Panc1 (cell line): ENCODE measurements around the gene MSH4. TPM values are rescaled to one million over a fixed set of nuclear protein-coding genes. Genes with fewer than 3 reads are reported as not detected.

Source experiments
- ATAC-seq: fragments of 200-7000 bp; cut with Tn5 transposase; 2 replicates; pipeline ENCODE4 v1.9.1; 2020; ENCODE audit warnings: mild to moderate bottlenecking, moderate library complexity
- BruUV-seq: library from RNA; stranded (reverse); fragments of 400-500 nt; replicated peaks from 2 replicates; lab custom pipeline; 2021; lab: Mats Ljungman, UMichigan
- CTCF ChIA-PET: fragments of 300-600 bp; sonication (Branson Sonifier 250); formaldehyde crosslinking; loops from one replicate; lab custom pipeline; 2022; ENCODE audit warnings: antibody characterized with exemption; lab: Charles Lee
- POLR2A ChIA-PET: fragments of 300-600 bp; sonication (Branson Sonifier 250); formaldehyde crosslinking; loops from one replicate; lab custom pipeline; 2022; ENCODE audit warnings: antibody characterized with exemption; lab: Charles Lee
- DNase-seq: peaks from one replicate; pipeline ENCODE4 v3.0.0-alpha.2; 2010; ENCODE audit warnings: low read depth, low spot score
- H3K27ac ChIP-seq: 2 replicates; pipeline ENCODE4 v1.5.1; 2011; ENCODE audit warnings: mild to moderate bottlenecking, low read length, inconsistent platforms
- H3K27me3 ChIP-seq: fragments of 200-500 bp; sonication (Bioruptor generic); 2 replicates; pipeline ENCODE4 v1.6.0; 2014; ENCODE audit warnings: low read length, inconsistent platforms; ENCODE audit not compliant: control insufficient read depth, insufficient read depth
- H3K36me3 ChIP-seq: fragments of 200-500 bp; sonication (Bioruptor generic); 2 replicates; pipeline ENCODE4 v1.5.1; 2014; ENCODE audit warnings: inconsistent platforms, mild to moderate bottlenecking, low read length, moderate library complexity; ENCODE audit not compliant: control insufficient read depth, insufficient read depth
- H3K4me1 ChIP-seq: 2 replicates; pipeline ENCODE4 v1.5.1; 2011; ENCODE audit warnings: inconsistent platforms, mild to moderate bottlenecking, low read length, moderate library complexity; ENCODE audit not compliant: control insufficient read depth, insufficient read depth
- H3K4me3 ChIP-seq, 2 experiments: 2 replicates each; pipeline ENCODE4 v1.5.1; 2011 to 2012; ENCODE audit warnings: low read depth in 2 of 2, low read length in 2 of 2, mild to moderate bottlenecking in 2 of 2, inconsistent platforms in 1 of 2, moderate library complexity in 1 of 2
- H3K9me3 ChIP-seq: fragments of 200-500 bp; sonication (Bioruptor generic); 2 replicates; pipeline ENCODE4 v1.5.1; 2014; ENCODE audit warnings: low read depth, mild to moderate bottlenecking, inconsistent platforms, low read length, moderate library complexity; ENCODE audit not compliant: control insufficient read depth, insufficient read depth
- CTCF ChIP-seq: fragments of 450-650 bp; IDR thresholded peaks from 2 replicates; pipeline ENCODE4 v1.5.1; 2017; ENCODE audit warnings: mild to moderate bottlenecking
- POLR2AphosphoS5 ChIP-seq: IDR thresholded peaks from 2 replicates; pipeline ENCODE4 v1.6.1; 2012; ENCODE audit warnings: mild to moderate bottlenecking, low read depth, low read length, moderate library complexity
- SIN3A ChIP-seq: IDR thresholded peaks from 2 replicates; pipeline ENCODE4 v1.6.1; 2012; ENCODE audit warnings: low read depth, mild to moderate bottlenecking, low read length, moderate library complexity, borderline replicate concordance; ENCODE audit not compliant: insufficient read depth
- TCF7L2 ChIP-seq: IDR thresholded peaks from 2 replicates; pipeline ENCODE4 v1.6.1; 2011; ENCODE audit warnings: mild to moderate bottlenecking, low read depth, low read length, inconsistent platforms
- in situ Hi-C: cut with HindIII; loops from 2 replicates; pipeline ENCODE4 v1.10.0; 2016; ENCODE audit warnings: low sequenced_read_pairs, low pct_unique_long_range_greater_than_20kb
- intact Hi-C: fragments of 100-400 bp; cut with micrococcal nuclease; formaldehyde crosslinking; loops from one replicate; pipeline ENCODE4 v1.10.0; 2022; ENCODE audit not compliant: unreplicated experiment
- total RNA-seq: library from RNA; stranded (reverse); gene quantifications from one replicate; pipeline ENCODE4 v1.2.1, GENCODE V29; 2021; ENCODE audit not compliant: unreplicated experiment
- TF ChIP-seq, protein P1 (sequence below), 2 experiments: IDR thresholded peaks; 2 replicates each; pipeline ENCODE4 v1.6.1; 2011 to 2012; ENCODE audit warnings: low read depth in 2 of 2, control low read depth in 1 of 2, low read length in 1 of 2, mild to moderate bottlenecking in 1 of 2, moderate library complexity in 1 of 2; ENCODE audit not compliant: insufficient read depth in 1 of 2

The MSH4 gene
- total RNA-seq, 1 experiment from 2014 or later = 0.26 TPM

- POLR2A ChIA-PET = no interaction called here
- BruUV-seq = no TSS peak
- Histone ChIP-seq H3K27me3 (no peaks in the 10 kb centered on the region), H3K27ac (no peak overlapping the region), H3K36me3 (no peaks in the 10 kb centered on the region), H3K4me3 (no peak overlapping the region), H3K9me3 (no peaks in the 10 kb centered on the region), H3K4me1 (no peaks in the 10 kb centered on the region)
- TF ChIP-seq SIN3A (no peak), TCF7L2 (no peak), CTCF (no peak), POLR2AphosphoS5 (no peak)
- TF ChIP-seq, protein P1, sequence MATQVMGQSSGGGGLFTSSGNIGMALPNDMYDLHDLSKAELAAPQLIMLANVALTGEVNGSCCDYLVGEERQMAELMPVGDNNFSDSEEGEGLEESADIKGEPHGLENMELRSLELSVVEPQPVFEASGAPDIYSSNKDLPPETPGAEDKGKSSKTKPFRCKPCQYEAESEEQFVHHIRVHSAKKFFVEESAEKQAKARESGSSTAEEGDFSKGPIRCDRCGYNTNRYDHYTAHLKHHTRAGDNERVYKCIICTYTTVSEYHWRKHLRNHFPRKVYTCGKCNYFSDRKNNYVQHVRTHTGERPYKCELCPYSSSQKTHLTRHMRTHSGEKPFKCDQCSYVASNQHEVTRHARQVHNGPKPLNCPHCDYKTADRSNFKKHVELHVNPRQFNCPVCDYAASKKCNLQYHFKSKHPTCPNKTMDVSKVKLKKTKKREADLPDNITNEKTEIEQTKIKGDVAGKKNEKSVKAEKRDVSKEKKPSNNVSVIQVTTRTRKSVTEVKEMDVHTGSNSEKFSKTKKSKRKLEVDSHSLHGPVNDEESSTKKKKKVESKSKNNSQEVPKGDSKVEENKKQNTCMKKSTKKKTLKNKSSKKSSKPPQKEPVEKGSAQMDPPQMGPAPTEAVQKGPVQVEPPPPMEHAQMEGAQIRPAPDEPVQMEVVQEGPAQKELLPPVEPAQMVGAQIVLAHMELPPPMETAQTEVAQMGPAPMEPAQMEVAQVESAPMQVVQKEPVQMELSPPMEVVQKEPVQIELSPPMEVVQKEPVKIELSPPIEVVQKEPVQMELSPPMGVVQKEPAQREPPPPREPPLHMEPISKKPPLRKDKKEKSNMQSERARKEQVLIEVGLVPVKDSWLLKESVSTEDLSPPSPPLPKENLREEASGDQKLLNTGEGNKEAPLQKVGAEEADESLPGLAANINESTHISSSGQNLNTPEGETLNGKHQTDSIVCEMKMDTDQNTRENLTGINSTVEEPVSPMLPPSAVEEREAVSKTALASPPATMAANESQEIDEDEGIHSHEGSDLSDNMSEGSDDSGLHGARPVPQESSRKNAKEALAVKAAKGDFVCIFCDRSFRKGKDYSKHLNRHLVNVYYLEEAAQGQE (IDR thresholded peaks at IDR 0.05; ENCODE audit: insufficient read depth in 1 of 2, low read depth in 2 of 2, low read length in 1 of 2) = no peak
- no peak for DNase-seq
- CTCF ChIA-PET = no interaction called here
- intact Hi-C loops (no loop called here), in situ Hi-C loops (no loop called here)
- ATAC-seq = no peak
Measured at GRCh38 chr1:75952016-75952415, 155.3 kb downstream of the MSH4 start.

- no TSS peak for BruUV-seq
- ChIA-PET POLR2A (no interaction called here), CTCF (no interaction called here)
- no peak for DNase-seq
- ATAC-seq = no peak
- Histone ChIP-seq H3K9me3 (no peaks in the 10 kb centered on the region), H3K4me1 (no peaks in the 10 kb centered on the region), H3K27me3 (no peaks in the 10 kb centered on the region), H3K27ac (no peak overlapping the region), H3K36me3 (no peaks in the 10 kb centered on the region), H3K4me3 (no peak overlapping the region)
- in situ Hi-C loops (no loop called here), intact Hi-C loops (no loop called here)
- TF ChIP-seq POLR2AphosphoS5 = no peak
- no peak for TF ChIP-seq SIN3A
- TF ChIP-seq CTCF = no peak
- TF ChIP-seq, protein P1 (IDR thresholded peaks at IDR 0.05; ENCODE audit: insufficient read depth in 1 of 2, low read depth in 2 of 2, low read length in 1 of 2) = no peak
- no peak for TF ChIP-seq TCF7L2
Measured at GRCh38 chr1:75953461-75953860, 156.8 kb downstream of the MSH4 start.
